GM19438 (cell line): ENCODE data around the gene RICTOR.

Experiments used
- ATAC-seq: cut with Tn5 transposase; IDR thresholded peaks from one replicate; pipeline ENCODE4 v1.9.1; 2021; ENCODE audit warnings: low read depth; ENCODE audit not compliant: unreplicated experiment

RICTOR gene

GRCh38 chr5:38940230-38940858, 133.9 kb downstream of the RICTOR start:
- ATAC-seq = no peak

GRCh38 chr5:38938973-38939372, 135.2 kb downstream of the RICTOR start:
- no peak for ATAC-seq

- ATAC-seq = no peak
Observed at GRCh38 chr5:38938424-38938823, 135.8 kb downstream of the RICTOR start.

GRCh38 chr5:38936269-38936668, 137.9 kb downstream of the RICTOR start:
- no peak for ATAC-seq

- ATAC-seq = no peak
Observed at GRCh38 chr5:38935437-38935836, 138.8 kb downstream of the RICTOR start.

- ATAC-seq = no peak
Observed at GRCh38 chr5:38932854-38933408, 141.3 kb downstream of the RICTOR start.

GRCh38 chr5:38931731-38932130, 142.5 kb downstream of the RICTOR start:
- ATAC-seq = no peak

- no peak for ATAC-seq
Observed at GRCh38 chr5:38929838-38930237, 144.4 kb downstream of the RICTOR start.

GRCh38 chr5:38927470-38927869, 146.7 kb downstream of the RICTOR start:
- ATAC-seq = no peak

GRCh38 chr5:38926121-38926520, 148.1 kb downstream of the RICTOR start:
- ATAC-seq = no peak

- no peak for ATAC-seq
Observed at GRCh38 chr5:38925154-38925925, 148.9 kb downstream of the RICTOR start.

- ATAC-seq = no peak
Observed at GRCh38 chr5:38923661-38924451, 150.3 kb downstream of the RICTOR start.

GRCh38 chr5:38922199-38922598, 152.0 kb downstream of the RICTOR start:
- no peak for ATAC-seq

- ATAC-seq = no peak
Observed at GRCh38 chr5:38921174-38921573, 153.0 kb downstream of the RICTOR start.

- ATAC-seq = no peak
Observed at GRCh38 chr5:38916802-38917201, 157.4 kb downstream of the RICTOR start.

- no peak for ATAC-seq
Observed at GRCh38 chr5:38913714-38914113, 160.5 kb downstream of the RICTOR start.

GRCh38 chr5:38911933-38912332, 162.3 kb downstream of the RICTOR start:
- ATAC-seq = no peak

GRCh38 chr5:38906503-38906902, 167.7 kb downstream of the RICTOR start:
- ATAC-seq = no peak

GRCh38 chr5:38905516-38905915, 168.7 kb downstream of the RICTOR start:
- ATAC-seq = no peak

GRCh38 chr5:38899936-38900335, 174.3 kb downstream of the RICTOR start:
- no peak for ATAC-seq

GRCh38 chr5:38896760-38897159, 177.4 kb downstream of the RICTOR start:
- ATAC-seq = no peak
